Measurements from ENCODE around the gene AAK1.

GRCh38 chr2:69588403-69588802 lies 55.1 kb downstream of the AAK1 start:
- TF ChIP-seq CTCF (IDR thresholded peaks at IDR 0.05) (no peak), POLR2A (IDR thresholded peaks at IDR 0.05) (no peak)

Data from body of pancreas (tissue), 4 donors.